ENCODE data around the gene CEACAM7.

DNA sequence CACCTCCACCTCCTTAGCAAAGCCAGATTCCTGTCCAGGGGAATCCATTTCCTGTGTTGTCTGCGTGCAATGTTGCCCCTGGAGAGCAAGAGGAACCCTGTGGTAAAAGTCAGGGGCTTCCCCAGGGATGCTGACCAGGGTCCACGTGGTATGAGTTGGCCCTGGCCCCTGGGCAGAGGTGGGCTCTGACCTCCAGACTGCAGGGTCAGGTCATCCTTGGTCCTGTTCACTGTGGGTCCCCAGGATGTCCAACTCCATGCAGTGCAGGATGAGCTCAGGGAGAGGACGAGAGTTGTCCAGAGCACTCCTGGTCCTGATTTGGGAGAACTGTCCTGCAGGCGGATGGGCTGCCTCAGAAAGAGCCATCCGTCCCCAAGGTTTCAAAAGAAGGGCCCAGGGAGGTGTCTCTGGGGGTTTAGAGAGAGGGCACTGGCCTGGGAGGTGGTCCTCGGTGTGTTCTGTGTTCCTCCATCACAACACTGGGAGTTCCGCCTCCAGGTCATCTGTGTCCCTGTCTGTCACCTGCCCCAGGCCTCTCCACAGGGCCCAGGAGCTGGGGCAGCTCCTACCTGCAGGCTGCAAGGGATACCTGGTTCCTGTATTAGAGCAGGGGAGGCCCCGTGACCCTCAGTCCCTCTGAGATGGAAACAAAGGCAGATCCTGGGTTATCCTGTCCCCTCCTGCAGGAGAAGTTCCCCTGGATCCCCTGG lies 59.9 kb downstream of the CEACAM7 start:
- TF ChIP-seq, protein P1, sequence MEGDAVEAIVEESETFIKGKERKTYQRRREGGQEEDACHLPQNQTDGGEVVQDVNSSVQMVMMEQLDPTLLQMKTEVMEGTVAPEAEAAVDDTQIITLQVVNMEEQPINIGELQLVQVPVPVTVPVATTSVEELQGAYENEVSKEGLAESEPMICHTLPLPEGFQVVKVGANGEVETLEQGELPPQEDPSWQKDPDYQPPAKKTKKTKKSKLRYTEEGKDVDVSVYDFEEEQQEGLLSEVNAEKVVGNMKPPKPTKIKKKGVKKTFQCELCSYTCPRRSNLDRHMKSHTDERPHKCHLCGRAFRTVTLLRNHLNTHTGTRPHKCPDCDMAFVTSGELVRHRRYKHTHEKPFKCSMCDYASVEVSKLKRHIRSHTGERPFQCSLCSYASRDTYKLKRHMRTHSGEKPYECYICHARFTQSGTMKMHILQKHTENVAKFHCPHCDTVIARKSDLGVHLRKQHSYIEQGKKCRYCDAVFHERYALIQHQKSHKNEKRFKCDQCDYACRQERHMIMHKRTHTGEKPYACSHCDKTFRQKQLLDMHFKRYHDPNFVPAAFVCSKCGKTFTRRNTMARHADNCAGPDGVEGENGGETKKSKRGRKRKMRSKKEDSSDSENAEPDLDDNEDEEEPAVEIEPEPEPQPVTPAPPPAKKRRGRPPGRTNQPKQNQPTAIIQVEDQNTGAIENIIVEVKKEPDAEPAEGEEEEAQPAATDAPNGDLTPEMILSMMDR (IDR thresholded peaks at IDR 0.05) = no peak
- TF ChIP-seq POLR2A (IDR thresholded peaks at IDR 0.05) (no peak), POLR2AphosphoS5 (IDR thresholded peaks at IDR 0.05; ENCODE audit: insufficient read depth in 1 of 2, low read depth in 1 of 2) (no peak)

Data from vagina (tissue), 2 donors.